ENCODE data around the gene DQX1.
"Not testable (repeated sequence)": the region's sequence is repeated elsewhere in the genome, so short reads cannot be mapped to it uniquely, and the experiment has no call there.

Gene DQX1

DNA sequence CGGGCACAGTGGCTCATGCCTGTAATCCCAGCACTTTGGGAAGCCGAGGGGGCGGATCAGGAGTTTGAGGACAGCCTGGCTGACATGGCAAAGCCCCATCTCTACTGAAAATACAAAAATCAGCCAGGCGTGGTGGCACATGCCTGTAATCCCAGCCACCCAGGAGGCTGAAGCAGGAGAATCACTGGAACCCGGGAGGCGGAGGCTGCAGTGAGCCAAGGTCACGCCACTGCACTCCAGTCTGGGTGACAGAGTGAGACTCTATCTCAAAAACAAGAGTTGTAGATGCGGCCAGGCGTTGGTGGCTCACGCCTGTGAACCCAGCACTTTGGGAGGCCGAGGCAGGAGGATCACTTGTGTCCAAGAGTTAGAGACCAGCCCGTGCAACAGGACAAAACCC is 55.3 kb downstream of the DQX1 start:
- DNase-seq: not testable (repeated sequence)
